RWPE2 (cell line): ENCODE results near the gene GTPBP1.

Source experiments
- ATAC-seq: fragments of 200-7000 bp; cut with Tn5 transposase; 3 replicates; pipeline ENCODE4 v1.9.1; 2021; ENCODE audit warnings: low read depth
- DNase-seq: peaks from one replicate; pipeline ENCODE4 v3.0.0-alpha.2; 2020; ENCODE audit warnings: low spot score
- H3K27ac ChIP-seq: fragments of 450-650 bp; 2 replicates; pipeline ENCODE4 v1.5.1; 2017; ENCODE audit warnings: mild to moderate bottlenecking; ENCODE audit not compliant: poor library complexity, severe bottlenecking
- H3K27me3 ChIP-seq: fragments of 250-450 bp; sonication (Bioruptor Pico); 2 replicates; pipeline ENCODE4 v1.5.1; 2021; ENCODE audit warnings: mild to moderate bottlenecking, moderate library complexity; ENCODE audit not compliant: insufficient read depth, poor library complexity, severe bottlenecking
- H3K36me3 ChIP-seq: fragments of 250-450 bp; sonication (Bioruptor Pico); 2 replicates; pipeline ENCODE4 v1.5.1; 2020; ENCODE audit warnings: low read depth, mild to moderate bottlenecking, moderate library complexity
- H3K4me1 ChIP-seq: fragments of 250-450 bp; sonication (Bioruptor Pico); 2 replicates; pipeline ENCODE4 v1.5.1; 2021; ENCODE audit warnings: mild to moderate bottlenecking, moderate library complexity; ENCODE audit not compliant: insufficient read depth, poor library complexity, severe bottlenecking
- H3K4me3 ChIP-seq: fragments of 250-450 bp; sonication (Bioruptor Pico); 2 replicates; pipeline ENCODE4 v1.5.1; 2021; ENCODE audit warnings: mild to moderate bottlenecking, moderate library complexity; ENCODE audit not compliant: severe bottlenecking
- H3K9me3 ChIP-seq: fragments of 250-450 bp; sonication (Bioruptor Pico); 2 replicates; pipeline ENCODE4 v1.5.1; 2021; ENCODE audit warnings: mild to moderate bottlenecking, moderate library complexity; ENCODE audit not compliant: severe bottlenecking
- CTCF ChIP-seq: fragments of 450-650 bp; IDR thresholded peaks from one replicate; pipeline ENCODE4 v1.5.1; 2017; ENCODE audit warnings: mild to moderate bottlenecking, moderate library complexity; ENCODE audit not compliant: poor library complexity, severe bottlenecking

The GTPBP1 gene

GRCh38 chr22:38712486-38713207 is 6.9 kb downstream of the GTPBP1 start:
- DNase-seq (no peak), ATAC-seq (no peak)
- H3K9me3 ChIP-seq: no peaks in the 10 kb centered on the region
- no peaks in the 10 kb centered on the region for H3K27me3 ChIP-seq
- TF ChIP-seq CTCF: no peak
- H3K36me3 ChIP-seq: peaks cover 70% of the 10 kb centered on the region
- peaks cover 10% of the 10 kb centered on the region for H3K4me1 ChIP-seq
- no peak overlapping the region for H3K4me3 ChIP-seq
- H3K27ac ChIP-seq: no peak overlapping the region

GRCh38 chr22:38713921-38714320 is 8.2 kb downstream of the GTPBP1 start:
- no peak for ATAC-seq
- Histone ChIP-seq H3K4me3 (no peak overlapping the region), H3K9me3 (no peaks in the 10 kb centered on the region), H3K27ac (no peak overlapping the region), H3K27me3 (no peaks in the 10 kb centered on the region), H3K4me1 (peaks cover 13% of the 10 kb centered on the region), H3K36me3 (peaks cover 67% of the 10 kb centered on the region)
- no peak for TF ChIP-seq CTCF
- DNase-seq: no peak

- peaks cover 14% of the 10 kb centered on the region for H3K4me1 ChIP-seq
- no peaks in the 10 kb centered on the region for H3K27me3 ChIP-seq
- ATAC-seq (no peak), DNase-seq (no peak)
- no peak for TF ChIP-seq CTCF
- peaks cover 64% of the 10 kb centered on the region for H3K36me3 ChIP-seq
- H3K4me3 ChIP-seq: no peak overlapping the region
- H3K27ac ChIP-seq: no peak overlapping the region
- H3K9me3 ChIP-seq: no peaks in the 10 kb centered on the region
These were observed 9.5 kb downstream of the GTPBP1 start for GRCh38 chr22:38715176-38715764.

DNA sequence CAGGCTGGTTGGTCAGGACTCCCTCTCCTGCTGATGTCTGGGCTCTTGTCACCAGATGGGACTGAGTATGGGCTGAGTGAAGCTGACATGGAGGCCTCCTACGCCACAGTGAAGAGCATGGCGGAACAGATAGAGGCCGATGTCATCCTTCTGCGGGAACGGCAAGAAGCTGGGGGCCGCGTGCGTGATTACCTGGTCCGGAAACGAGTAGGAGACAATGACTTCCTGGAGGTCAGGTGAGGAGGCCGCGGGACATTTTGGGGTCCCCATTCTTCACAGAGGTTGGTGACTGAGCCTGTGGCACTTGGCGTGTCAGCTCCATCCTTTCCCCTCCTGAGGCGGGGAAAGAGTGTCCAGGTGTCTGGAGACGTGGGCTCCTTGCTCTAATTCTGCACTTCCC is 10.1 kb downstream of the GTPBP1 start:
- Histone ChIP-seq H3K4me1 (peaks cover 14% of the 10 kb centered on the region), H3K27ac (no peak overlapping the region), H3K9me3 (no peaks in the 10 kb centered on the region), H3K27me3 (no peaks in the 10 kb centered on the region), H3K36me3 (peaks cover 64% of the 10 kb centered on the region), H3K4me3 (no peak overlapping the region)
- no peak for DNase-seq
- no peak for TF ChIP-seq CTCF
- ATAC-seq: no peak

- Histone ChIP-seq H3K4me1 (peaks cover 11% of the 10 kb centered on the region), H3K36me3 (peaks cover 64% of the 10 kb centered on the region)
These were observed 10.5 kb downstream of the GTPBP1 start for GRCh38 chr22:38716271-38716670.

More at GRCh38 chr22:38716271-38716670, 10.5 kb downstream of the GTPBP1 start:
- DNase-seq (no peak), ATAC-seq (no peak)
- no peak overlapping the region for H3K4me3 ChIP-seq
- H3K27ac ChIP-seq: no peak overlapping the region
- H3K27me3 ChIP-seq: no peaks in the 10 kb centered on the region
- H3K9me3 ChIP-seq: no peaks in the 10 kb centered on the region
- no peak for TF ChIP-seq CTCF
